H1 (cell line): Measurements from ENCODE around the gene KERA. TPM values are rescaled to one million over a fixed set of nuclear protein-coding genes. Genes with fewer than 3 reads are reported as not detected.

Experiments used
- CTCF ChIA-PET: fragments of 300-600 bp; sonication (Branson Sonifier 250); formaldehyde crosslinking; loops from one replicate; lab custom pipeline; 2021; ENCODE audit not compliant: partially characterized antibody; lab: Charles Lee
- POLR2A ChIA-PET: fragments of 300-600 bp; sonication (Branson Sonifier 250); formaldehyde crosslinking; loops from one replicate; lab custom pipeline; 2021; ENCODE audit warnings: inconsistent platforms; ENCODE audit not compliant: partially characterized antibody; lab: Charles Lee
- DNase-seq, 2 experiments: peaks; one replicate each; pipeline versions ENCODE4 v3.0.0 to v3.0.0-alpha.2; 2010 to 2022; ENCODE audit warnings: low spot score in 2 of 2, low read depth in 1 of 2, mixed read lengths in 1 of 2
- FAIRE-seq: peaks from 2 replicates; lab custom pipeline; 2011; peaks lifted over from hg19 to GRCh38; lab: Jason Lieb, UNC
- H2AFZ ChIP-seq: 2 replicates; pipeline ENCODE4 v1.8.1; 2012; ENCODE audit warnings: low read length, inconsistent platforms
- H2AK5ac ChIP-seq: 2 replicates; pipeline ENCODE4 v1.6.1; 2013; ENCODE audit warnings: low read depth, low read length
- H2BK120ac ChIP-seq: replicated peaks from 2 replicates; pipeline ENCODE3; 2013; ENCODE audit warnings: low read depth, low read length, inconsistent platforms
- H2BK12ac ChIP-seq: 2 replicates; pipeline ENCODE4 v1.6.1; 2013; ENCODE audit warnings: low read depth, low read length
- H2BK15ac ChIP-seq: 2 replicates; pipeline ENCODE4 v1.6.1; 2013; ENCODE audit warnings: low read length
- H2BK20ac ChIP-seq: 2 replicates; pipeline ENCODE4 v1.6.1; 2013; ENCODE audit warnings: low read length
- H2BK5ac ChIP-seq: 2 replicates; pipeline ENCODE4 v1.6.1; 2013; ENCODE audit warnings: low read depth, low read length
- H3K14ac ChIP-seq: 2 replicates; pipeline ENCODE4 v1.6.1; 2013; ENCODE audit warnings: inconsistent platforms; ENCODE audit not compliant: insufficient read length
- H3K18ac ChIP-seq: 2 replicates; pipeline ENCODE4 v1.6.1; 2013; ENCODE audit warnings: low read length; ENCODE audit errors: extremely low read depth
- H3K23ac ChIP-seq: 2 replicates; pipeline ENCODE4 v1.6.1; 2013; ENCODE audit warnings: inconsistent platforms; ENCODE audit not compliant: insufficient read length
- H3K23me2 ChIP-seq: 2 replicates; pipeline ENCODE4 v1.6.1; 2013; ENCODE audit warnings: low read depth, low read length
- H3K27ac ChIP-seq: 2 replicates; pipeline ENCODE4 v1.6.1; 2011; ENCODE audit warnings: low read depth, low read length, inconsistent platforms
- H3K27me3 ChIP-seq, 4 experiments: replicated peaks in 1 of 4; 1 replicate in 1 of 4; 2 replicates in 3 of 4; pipeline versions ENCODE4 v1.6.1 to v1.8.1; 2011 to 2013; ENCODE audit warnings: low read length in 3 of 4, mild to moderate bottlenecking in 3 of 4, inconsistent platforms in 2 of 4, mixed read lengths in 2 of 4, moderate library complexity in 1 of 4; ENCODE audit not compliant: control insufficient read depth in 3 of 4, insufficient read depth in 3 of 4; ENCODE audit errors: extremely low read depth in 1 of 4
- H3K36me3 ChIP-seq, 4 experiments: 2 replicates each; pipeline versions ENCODE4 v1.6.1 to v1.8.1; 2011 to 2013; ENCODE audit warnings: mild to moderate bottlenecking in 4 of 4, low read length in 3 of 4, moderate library complexity in 2 of 4, control low read depth in 1 of 4, inconsistent platforms in 1 of 4; ENCODE audit not compliant: insufficient read depth in 4 of 4, control insufficient read depth in 2 of 4
- H3K4ac ChIP-seq: replicated peaks from 2 replicates; pipeline ENCODE3; 2013; ENCODE audit warnings: low read length, low read depth, mixed read lengths, inconsistent platforms; ENCODE audit not compliant: insufficient read length
- H3K4me1 ChIP-seq, 4 experiments: replicated peaks in 1 of 4; 1 replicate in 1 of 4; 2 replicates in 3 of 4; pipeline versions ENCODE4 v1.6.1 to v1.8.1; 2011 to 2013; ENCODE audit warnings: low read length in 3 of 4, inconsistent platforms in 2 of 4, mixed read lengths in 1 of 4; ENCODE audit not compliant: insufficient read depth in 4 of 4, control insufficient read depth in 3 of 4
- H3K4me2 ChIP-seq, 2 experiments: 2 replicates each; pipeline versions ENCODE4 v1.6.1 to v1.8.1; 2011 to 2013; ENCODE audit warnings: low read depth in 2 of 2, low read length in 2 of 2, control low read depth in 1 of 2, inconsistent platforms in 1 of 2, mild to moderate bottlenecking in 1 of 2; ENCODE audit not compliant: insufficient read depth in 1 of 2
- H3K4me3 ChIP-seq, 4 experiments: fragments of 200-600, 300-600 bp in 1 of 4; sonication (generic), shearing (Covaris generic), sonication (Bioruptor Twin) in 1 of 4; 2 replicates each; pipeline versions ENCODE4 v1.5.1 to v1.8.1; 2011 to 2016; ENCODE audit warnings: low read length in 4 of 4, low read depth in 3 of 4, control low read depth in 2 of 4, inconsistent platforms in 2 of 4, mild to moderate bottlenecking in 2 of 4, mixed read lengths in 1 of 4, moderate library complexity in 1 of 4; ENCODE audit not compliant: insufficient read depth in 2 of 4; ENCODE audit errors: extremely low read depth in 1 of 4
- H3K56ac ChIP-seq: replicated peaks from 2 replicates; pipeline ENCODE3; 2013; ENCODE audit warnings: low read depth, mild to moderate bottlenecking, mixed read lengths, low read length, inconsistent platforms; ENCODE audit not compliant: insufficient read length
- H3K79me1 ChIP-seq: 2 replicates; pipeline ENCODE4 v1.6.1; 2013; ENCODE audit warnings: low read depth, low read length, control low read depth
- H3K79me2 ChIP-seq, 2 experiments: 2 replicates each; pipeline versions ENCODE4 v1.6.1 to v1.8.1; 2012 to 2013; ENCODE audit warnings: low read length in 2 of 2, mild to moderate bottlenecking in 2 of 2, inconsistent platforms in 1 of 2; ENCODE audit not compliant: insufficient read depth in 2 of 2, control insufficient read depth in 1 of 2
- H3K9ac ChIP-seq, 4 experiments: replicated peaks in 1 of 4; 1 replicate in 1 of 4; 2 replicates in 3 of 4; pipeline versions ENCODE4 v1.6.1 to v1.8.1; 2011 to 2013; ENCODE audit warnings: low read depth in 3 of 4, low read length in 3 of 4, control low read depth in 2 of 4, mild to moderate bottlenecking in 2 of 4, moderate library complexity in 2 of 4, inconsistent platforms in 1 of 4; ENCODE audit errors: extremely low read depth in 1 of 4
- H3K9me3 ChIP-seq, 2 experiments: 2 replicates each; pipeline versions ENCODE4 v1.6.1 to v1.8.1; 2012 to 2013; ENCODE audit warnings: mild to moderate bottlenecking in 2 of 2, moderate library complexity in 2 of 2, control low read depth in 1 of 2, inconsistent platforms in 1 of 2, low read depth in 1 of 2, low read length in 1 of 2, mixed read lengths in 1 of 2; ENCODE audit not compliant: insufficient read depth in 2 of 2
- H4K20me1 ChIP-seq, 2 experiments: replicated peaks in 1 of 2; 2 replicates each; pipeline versions ENCODE3 to v1.8.1; 2011 to 2013; ENCODE audit warnings: inconsistent platforms in 2 of 2, low read length in 2 of 2, mild to moderate bottlenecking in 1 of 2; ENCODE audit not compliant: insufficient read depth in 2 of 2, control insufficient read depth in 1 of 2
- H4K5ac ChIP-seq: 2 replicates; pipeline ENCODE4 v1.6.1; 2013; ENCODE audit warnings: low read length, low read depth, mixed read lengths, inconsistent platforms; ENCODE audit not compliant: insufficient read length
- H4K8ac ChIP-seq: 2 replicates; pipeline ENCODE4 v1.8.0; 2013; ENCODE audit warnings: mild to moderate bottlenecking, moderate library complexity, low read length, inconsistent platforms; ENCODE audit not compliant: insufficient read depth; ENCODE audit errors: extremely low read depth
- H4K91ac ChIP-seq: replicated peaks from 2 replicates; pipeline ENCODE3; 2013; ENCODE audit warnings: low read length, mixed read lengths, inconsistent platforms; ENCODE audit not compliant: insufficient read length
- BCL11A ChIP-seq, 2 experiments: IDR thresholded peaks; one replicate each; pipeline ENCODE4 v1.6.1; 2011; ENCODE audit warnings: low read depth in 2 of 2, low read length in 2 of 2, mild to moderate bottlenecking in 2 of 2
- WGBS, 2 experiments: shearing (Covaris generic) in 1 of 2; methylation state at CpG; one replicate each; pipeline versions ENCODE4 v1.1.6 to v1.1.7; 2013 to 2015; ENCODE audit warnings: low lambda C conversion rate in 2 of 2, mixed read lengths in 2 of 2, inconsistent platforms in 1 of 2, low coverage in 1 of 2, missing lambda C conversion rate in 1 of 2; ENCODE audit not compliant: insufficient replicate concordance in 2 of 2, insufficient coverage in 1 of 2, insufficient read length in 1 of 2; ENCODE audit errors: extremely low coverage in 1 of 2, missing lambda C conversion rate in 1 of 2; 5-methylcytosine and 5-hydroxymethylcytosine counted together
- polyA plus RNA-seq, 7 experiments: library from polyadenylated mRNA; depleted of rRNA in 3 of 7; stranded (reverse) in 5 of 7; unstranded in 2 of 7; fragments of >200 nt in 5 of 7; fragments of 200-250 nt in 2 of 7; gene quantifications; 1 replicate in 5 of 7; 2 replicates in 1 of 7; 4 replicates in 1 of 7; pipeline versions ENCODE4 v1.2.1 to v1.2.3, GENCODE V29; 2011 to 2013; ENCODE audit warnings: missing spikeins in 2 of 7, mixed read lengths in 2 of 7
- total RNA-seq: library from RNA; stranded (reverse); fragmentation: NEBNext Ultra II Directional; extraction: Animal tissue kit (Norgen Biotek cat#: 25700); gene quantifications from 2 replicates; pipeline ENCODE4 v1.2.1, GENCODE V29; 2021

KERA gene
- total and polyA plus RNA-seq, 2 of the 8 experiments (the other 6 are each of a cell fraction or from before 2014, with no cell fraction given), result not detected

DNA sequence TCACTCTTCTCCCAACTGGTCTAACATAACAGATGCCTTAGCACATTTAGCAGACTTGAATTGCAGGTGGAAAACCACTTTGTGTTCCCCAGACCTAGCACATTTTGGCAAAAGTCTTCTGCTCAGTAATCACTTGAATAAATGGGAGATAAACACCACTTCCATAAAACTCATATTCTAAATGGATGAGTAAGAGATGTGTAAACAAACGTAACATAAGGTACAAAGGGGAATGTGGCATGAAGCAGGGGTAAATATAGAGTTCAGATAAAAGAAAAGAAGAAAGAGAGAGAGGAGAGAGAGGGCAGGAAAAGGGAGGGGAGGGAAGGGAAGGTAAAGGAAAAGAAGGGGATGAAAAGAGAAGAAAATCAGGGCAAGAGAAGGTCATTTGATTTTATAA, 17.0 kb upstream of the KERA start:
- no peak overlapping the region for H2AK5ac ChIP-seq
- H3K79me2 ChIP-seq, result no peaks in the 10 kb centered on the region
- DNase-seq, result no peak
- no peak overlapping the region for H3K4me3 ChIP-seq
- no peaks in the 10 kb centered on the region for H3K36me3 ChIP-seq
- H3K4me1 ChIP-seq, result no peaks in the 10 kb centered on the region
- no peaks in the 10 kb centered on the region for H4K20me1 ChIP-seq
- no peaks in the 10 kb centered on the region for H3K9me3 ChIP-seq
- H3K14ac ChIP-seq, result no peak overlapping the region
- H3K23me2 ChIP-seq, result no peaks in the 10 kb centered on the region; the same call in 1 of the 2 replicates
- no peak overlapping the region for H3K18ac ChIP-seq
- FAIRE-seq, result no peak
- H3K27me3 ChIP-seq, result no peaks in the 10 kb centered on the region
- H2BK20ac ChIP-seq, result no peak overlapping the region
- H3K79me1 ChIP-seq, result no peaks in the 10 kb centered on the region
- H3K4me2 ChIP-seq, result no peak overlapping the region
- H4K8ac ChIP-seq, result no peak overlapping the region
- no peak overlapping the region for H4K5ac ChIP-seq
- no peak overlapping the region for H2BK5ac ChIP-seq
- H3K4ac ChIP-seq, result no peak overlapping the region
- H3K23ac ChIP-seq, result no peak overlapping the region
- 95% methylated on average over 1 of the region's 1 CpG; no CpG with 5 or more reads in 1 of the 2 experiments for WGBS, 2 experiments
- CTCF ChIA-PET, result interaction anchor here (0.6 kb wide), 1 partner anchor 560 kb away, joined by 3 read pairs; no protein-coding TSS in a partner anchor
- no peak overlapping the region for H3K9ac ChIP-seq
- H3K27ac ChIP-seq, result no peak overlapping the region
- no peak overlapping the region for H4K91ac ChIP-seq
- H3K56ac ChIP-seq, result no peak overlapping the region
- no peak overlapping the region for H2BK15ac ChIP-seq
- POLR2A ChIA-PET, result no interaction called here
- H2AFZ ChIP-seq, result no peak overlapping the region
- no peak overlapping the region for H2BK120ac ChIP-seq
- H2BK12ac ChIP-seq, result no peak overlapping the region
- TF ChIP-seq BCL11A (IDR thresholded peaks at IDR 0.05; ENCODE audit: low read depth in 2 of 2, low read length in 2 of 2), result no peak
